HT1080 (cell line): ENCODE data around the gene PBRM1. TPM values are rescaled to one million over a fixed set of nuclear protein-coding genes. Genes with fewer than 3 reads are reported as not detected.
"Not testable (repeated sequence)": the region's sequence is repeated elsewhere in the genome, so short reads cannot be mapped to it uniquely, and the experiment has no call there.

Source experiments
- DNase-seq: peaks from one replicate; pipeline ENCODE4 v3.0.0-alpha.2; 2015; ENCODE audit warnings: low read depth
- total RNA-seq: library from RNA; depleted of rRNA; stranded (reverse); fragments of >200 nt; shearing (Covaris generic); gene quantifications from 2 replicates; pipeline ENCODE4 v1.2.3, GENCODE V29; 2014

Gene PBRM1
- total RNA-seq, 1 experiment from 2014 or later, result 40.8 TPM

- peak; percentile 99 for DNase-seq
Measured at GRCh38 chr3:52536369-52537164, 149.1 kb downstream of the PBRM1 start, which contains the start of gene UQCC5. TSS of gene UQCC5 (plus strand) at chr3:52536605. CDS start at chr3:52536756, 151 bp downstream.

GRCh38 chr3:52536112-52536368 lies 149.7 kb downstream of the PBRM1 start:
- no peak for DNase-seq

GRCh38 chr3:52535411-52536111 lies 150.2 kb downstream of the PBRM1 start:
- DNase-seq, result no peak

DNA sequence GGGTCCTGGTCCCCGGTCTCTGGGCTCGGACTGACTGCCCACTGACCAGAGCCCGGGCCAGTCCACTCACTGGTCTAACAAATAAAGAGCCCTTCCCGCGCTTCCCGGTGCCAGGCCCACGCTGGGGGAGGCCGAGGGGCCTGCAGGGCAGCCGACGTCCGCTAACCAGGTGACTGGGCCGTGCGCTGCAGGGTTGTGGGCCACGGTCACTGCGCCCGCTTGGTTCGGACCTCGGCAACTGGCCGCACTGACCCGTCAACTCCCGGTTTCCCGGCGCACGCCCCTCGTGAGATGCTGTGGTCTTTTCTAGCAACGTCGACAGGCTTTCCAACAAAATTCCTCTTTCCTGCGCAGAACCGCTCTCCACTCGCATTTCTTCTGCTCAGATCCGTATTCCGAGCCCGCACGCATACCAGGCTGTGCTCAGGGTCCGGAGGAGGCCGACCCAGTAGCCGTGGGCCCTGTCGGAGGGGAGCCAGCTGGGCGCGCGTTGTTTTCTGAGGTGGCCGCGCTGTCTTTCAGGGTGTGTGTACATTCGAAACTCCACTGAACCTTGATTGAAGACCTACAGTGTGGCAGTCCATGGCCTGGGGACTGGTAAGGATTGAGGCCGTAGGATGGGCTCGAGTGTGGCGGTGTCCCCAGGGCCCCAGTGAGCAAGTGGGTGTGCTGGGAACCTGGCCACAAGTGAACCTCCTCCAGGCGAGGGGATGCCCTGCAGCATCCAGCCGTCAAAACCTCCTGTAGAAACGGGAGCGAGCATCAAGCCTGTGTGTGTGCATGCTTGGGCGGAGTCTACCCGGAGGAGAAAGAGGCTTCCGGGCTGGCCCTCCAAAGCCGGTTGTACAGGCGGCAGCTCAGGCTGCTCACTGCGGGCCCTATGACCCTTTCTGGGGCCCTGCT lies 151.2 kb downstream of the PBRM1 start:
- DNase-seq, result no peak

- peak; percentile 41 for DNase-seq
Measured at GRCh38 chr3:52533623-52534280, 152.0 kb downstream of the PBRM1 start, which contains the start of gene NT5DC2. TSS of gene NT5DC2 (minus strand) at chr3:52533857. CDS start at chr3:52533737, 120 bp downstream.

GRCh38 chr3:52532838-52533622 lies 152.7 kb downstream of the PBRM1 start:
- peak; percentile 29 for DNase-seq

DNA sequence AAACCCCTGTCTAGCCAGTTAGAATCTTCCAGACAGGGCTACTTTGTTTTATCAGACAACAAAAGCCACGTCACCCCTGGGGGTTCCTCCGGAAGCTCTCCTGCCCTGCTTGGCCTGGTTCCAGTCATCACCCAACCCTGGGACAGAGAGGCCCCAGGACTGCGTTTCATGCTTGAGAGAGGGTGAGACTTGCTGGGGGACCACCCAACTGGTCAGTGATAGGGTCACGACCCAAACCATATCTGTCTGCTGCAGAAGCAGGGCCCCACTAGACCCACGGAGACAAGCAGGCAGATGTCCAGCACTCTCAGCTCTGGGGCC lies 153.2 kb downstream of the PBRM1 start:
- peak; percentile 56 for DNase-seq

DNA sequence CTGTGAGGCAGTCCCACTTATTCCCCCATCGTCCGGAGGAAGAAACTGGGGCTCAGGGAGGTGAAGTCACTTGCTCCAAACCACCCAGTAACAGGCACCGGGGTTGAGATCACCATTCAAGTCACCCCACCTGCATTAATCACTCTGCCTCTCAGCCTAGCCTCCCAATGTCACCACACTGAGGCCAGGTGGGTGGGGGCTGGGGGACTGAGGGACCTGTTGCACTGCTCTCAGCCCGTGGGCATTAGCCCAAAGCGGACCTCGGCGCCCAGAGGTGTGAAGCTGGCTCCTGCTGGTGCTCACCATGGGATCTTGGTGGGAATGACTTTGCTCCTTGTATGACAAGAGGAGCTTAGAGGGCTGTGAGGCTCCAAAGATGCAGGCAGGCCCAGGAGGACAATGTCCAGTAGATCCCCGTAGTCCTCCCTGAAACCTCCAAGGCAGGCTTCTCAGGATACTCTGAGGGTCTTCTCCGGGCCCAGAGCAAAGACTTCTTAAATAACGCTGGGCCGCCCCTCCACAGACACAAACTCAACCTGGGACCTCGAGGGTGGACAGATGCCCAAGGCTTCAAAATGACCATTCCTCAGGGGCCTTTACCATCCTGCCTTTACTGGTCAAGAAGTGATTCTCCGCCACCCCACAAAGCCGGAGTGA lies 153.7 kb downstream of the PBRM1 start:
- DNase-seq, result no peak

DNA sequence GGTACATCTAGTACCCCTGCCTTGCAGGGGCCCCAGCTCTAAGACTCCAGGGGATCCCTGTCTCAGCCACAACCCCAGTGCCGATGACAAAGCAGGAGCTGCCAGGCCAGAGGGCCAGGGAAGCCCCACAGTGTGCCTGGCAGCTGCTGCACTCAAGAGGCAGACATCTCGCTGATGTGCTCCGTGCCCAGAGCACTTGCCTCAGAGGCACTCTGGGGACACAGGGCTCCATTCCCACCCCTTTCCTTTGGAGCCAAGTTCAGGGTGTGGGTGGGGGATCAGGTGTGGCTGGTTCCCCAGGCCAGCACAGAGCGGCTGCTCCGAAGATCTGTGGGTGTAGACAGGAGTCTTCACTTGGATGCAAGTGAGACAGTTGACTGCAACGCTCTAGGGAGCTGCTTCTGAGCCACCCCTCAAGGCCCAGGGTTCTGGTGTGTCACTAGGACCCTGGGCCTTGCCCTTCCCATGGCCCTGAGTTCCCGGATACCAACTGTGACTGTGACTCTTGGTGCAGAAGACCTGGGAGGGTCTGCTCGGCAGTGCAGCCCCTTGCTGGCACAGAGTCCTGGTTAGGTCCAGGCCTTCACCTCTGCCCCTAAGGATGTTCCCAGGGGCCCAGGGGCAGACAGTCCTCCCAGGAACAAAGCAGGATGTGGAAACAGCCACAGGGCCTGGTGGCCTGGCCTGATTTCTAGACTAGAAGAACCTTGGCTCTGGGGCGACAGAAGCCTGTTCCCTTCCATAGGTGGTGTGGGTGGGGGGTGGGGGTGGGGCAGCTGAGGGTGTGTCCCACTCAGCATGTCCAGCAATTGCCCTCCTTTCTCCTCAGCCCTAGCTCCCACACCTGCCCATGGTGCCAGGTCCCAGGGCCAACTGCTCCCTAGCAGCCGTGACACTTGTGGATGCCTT lies 154.5 kb downstream of the PBRM1 start:
- DNase-seq, result no peak

GRCh38 chr3:52529376-52530333 lies 156.1 kb downstream of the PBRM1 start:
- DNase-seq, result no peak

GRCh38 chr3:52528586-52529375 lies 156.9 kb downstream of the PBRM1 start:
- no peak for DNase-seq

DNA sequence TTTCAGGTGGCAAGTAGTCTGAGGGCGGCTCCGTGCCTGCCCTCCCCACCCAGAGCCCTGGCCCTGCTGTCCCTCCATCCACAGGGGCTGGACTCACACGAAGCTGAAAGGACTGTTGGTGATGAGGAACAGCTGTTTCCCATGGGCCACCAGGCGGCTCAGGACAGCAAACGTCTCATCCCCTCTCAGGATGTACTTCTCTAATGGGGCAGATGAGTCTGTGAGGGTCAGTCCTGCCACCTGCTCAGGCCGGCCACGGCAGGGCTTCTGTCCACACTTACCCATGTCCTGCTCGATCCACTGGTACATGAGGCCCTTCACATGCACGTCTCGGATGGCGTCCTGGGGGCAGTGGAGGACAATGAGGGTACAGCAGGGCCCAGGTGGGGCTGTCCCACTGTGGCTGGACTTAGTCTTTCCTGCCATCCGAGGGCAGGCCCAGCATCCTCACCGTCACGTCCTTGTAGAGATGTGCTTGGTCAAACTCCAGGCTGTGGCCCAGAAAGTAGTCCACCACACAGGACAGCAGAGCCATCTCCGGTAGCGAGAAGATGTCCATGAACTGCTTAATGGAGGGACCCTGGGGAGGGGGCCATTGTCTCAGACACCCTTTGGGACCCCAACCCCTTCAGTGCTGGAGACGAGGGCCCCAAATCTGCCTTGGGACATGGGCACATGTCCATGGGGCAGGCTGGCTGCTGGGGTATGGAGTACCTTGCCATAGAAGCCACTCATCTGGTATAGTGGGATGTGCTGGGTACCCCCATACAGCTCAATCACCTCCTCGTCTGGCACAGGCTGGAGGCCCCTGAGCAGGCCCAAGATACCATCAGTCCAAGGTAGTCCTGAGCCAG lies 157.8 kb downstream of the PBRM1 start:
- DNase-seq, result no peak

GRCh38 chr3:52527039-52527731 lies 158.5 kb downstream of the PBRM1 start:
- DNase-seq, result no peak

GRCh38 chr3:52526671-52527038 lies 159.1 kb downstream of the PBRM1 start:
- DNase-seq, result not testable (repeated sequence)
